NCI-H226 (cell line): ENCODE data around the gene PC.

Experiments used
- DNase-seq: peaks from one replicate; pipeline ENCODE4 v3.0.0-alpha.2; 2015

PC gene

DNA sequence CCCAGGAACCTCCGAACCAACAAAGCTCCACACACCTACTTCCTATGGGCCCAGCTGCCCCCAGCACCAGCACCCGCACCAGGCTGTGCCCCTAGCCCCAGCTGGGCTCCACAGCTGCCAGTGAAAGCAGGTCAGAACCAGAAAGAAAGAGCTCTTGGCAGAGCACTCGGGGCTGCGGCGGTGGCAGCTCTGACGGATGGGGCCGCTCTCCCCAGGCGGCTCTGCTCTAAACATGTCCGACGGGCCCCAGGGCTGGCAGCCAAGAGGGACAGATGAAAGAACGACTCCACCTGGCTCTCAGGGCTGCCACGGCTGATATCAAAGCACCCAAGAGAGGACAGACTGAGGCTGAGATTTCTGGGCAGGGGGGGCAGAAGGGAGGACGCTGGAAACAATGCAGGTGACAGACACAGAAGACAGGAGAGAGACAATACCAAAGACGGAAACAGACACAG, 75.6 kb downstream of the PC start:
- no peak for DNase-seq

DNA sequence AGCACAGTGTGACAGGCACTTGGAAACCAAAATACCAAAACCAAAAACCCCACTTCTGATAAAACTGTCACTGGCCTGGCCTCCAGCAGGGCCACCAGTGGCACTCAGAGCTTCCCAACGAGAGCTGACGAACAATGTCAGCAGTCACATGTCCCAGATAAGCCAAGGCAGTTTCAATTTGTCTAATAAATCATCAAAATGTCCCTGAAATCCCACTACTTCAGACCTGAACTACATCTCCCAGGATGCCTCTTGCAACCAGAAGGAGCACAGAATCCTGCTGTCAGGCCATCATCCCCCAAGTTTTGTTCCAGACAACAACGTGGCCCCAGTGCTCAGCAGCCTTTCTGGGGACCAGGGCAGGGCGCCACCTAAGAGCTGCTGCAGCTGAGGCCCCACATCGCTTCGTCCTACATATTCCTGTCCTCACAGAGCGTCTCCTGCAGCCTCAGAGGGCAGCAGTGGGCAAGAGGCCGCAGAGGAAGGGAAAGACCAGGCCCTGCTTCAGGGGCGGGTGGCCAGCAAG, 76.2 kb downstream of the PC start:
- DNase-seq = no peak

DNA sequence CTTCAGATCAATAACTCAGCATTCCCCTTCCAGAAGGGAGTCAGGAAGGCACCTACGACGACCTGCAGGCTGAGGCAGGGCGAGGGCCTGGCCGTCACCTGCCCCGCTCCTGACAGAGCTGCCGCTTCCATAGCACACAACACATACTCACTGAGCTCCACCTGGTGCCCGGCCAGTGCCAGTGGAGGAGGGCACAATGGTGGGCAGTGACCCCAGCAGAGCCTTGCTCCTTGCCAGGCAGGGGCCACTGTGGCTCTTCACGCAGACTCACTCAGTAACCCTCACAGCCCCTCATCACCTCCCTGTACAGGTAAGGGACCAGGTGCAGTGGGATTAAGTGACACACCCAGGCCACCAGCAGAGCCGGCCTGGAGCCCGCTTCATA, 76.7 kb downstream of the PC start:
- no peak for DNase-seq

DNA sequence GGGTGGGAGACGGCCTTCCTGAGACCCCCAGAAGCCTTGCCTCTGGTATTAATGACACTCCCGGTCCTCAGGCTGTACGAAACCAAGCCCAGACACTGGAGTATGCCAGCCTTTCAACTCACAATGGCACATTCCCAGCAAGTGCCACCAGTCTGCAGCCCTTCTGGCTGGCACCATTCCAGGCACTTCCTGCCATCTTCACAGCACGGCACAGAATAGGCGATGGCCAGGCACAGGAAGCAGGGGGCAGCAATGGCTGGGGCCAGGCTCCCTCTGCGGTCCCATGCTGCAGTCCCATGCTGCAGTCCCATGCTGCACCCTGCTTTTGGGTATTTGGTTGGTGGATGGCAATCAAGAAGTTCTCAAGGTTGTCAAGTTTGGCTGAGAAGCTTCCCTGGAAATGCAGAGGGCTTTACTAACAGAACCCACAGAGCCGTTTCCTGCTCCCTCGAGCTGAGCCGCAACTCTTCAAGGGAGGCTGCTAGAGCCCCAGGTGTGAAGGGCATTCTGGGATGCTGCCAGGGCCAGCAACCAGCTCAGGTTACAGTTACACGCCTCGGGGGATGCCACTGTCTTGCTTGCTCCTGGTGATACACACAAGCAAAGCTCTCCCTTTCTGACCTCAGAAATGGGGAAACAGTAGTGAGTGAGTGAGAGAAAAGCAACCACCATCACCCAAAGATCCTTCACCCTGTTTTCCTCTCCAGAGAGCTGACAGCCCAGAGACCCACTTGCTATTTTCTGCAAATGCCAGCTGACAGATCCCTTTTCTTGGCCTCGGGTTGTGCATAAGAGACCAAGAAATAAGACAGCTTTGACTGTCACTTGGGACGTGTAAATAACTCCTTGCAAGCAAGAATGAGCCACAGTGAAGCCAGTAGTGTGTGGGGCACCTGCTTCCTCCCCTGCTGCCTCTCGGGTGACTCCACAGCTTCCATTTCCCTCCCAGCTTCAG, 77.4 kb downstream of the PC start:
- no peak for DNase-seq

DNA sequence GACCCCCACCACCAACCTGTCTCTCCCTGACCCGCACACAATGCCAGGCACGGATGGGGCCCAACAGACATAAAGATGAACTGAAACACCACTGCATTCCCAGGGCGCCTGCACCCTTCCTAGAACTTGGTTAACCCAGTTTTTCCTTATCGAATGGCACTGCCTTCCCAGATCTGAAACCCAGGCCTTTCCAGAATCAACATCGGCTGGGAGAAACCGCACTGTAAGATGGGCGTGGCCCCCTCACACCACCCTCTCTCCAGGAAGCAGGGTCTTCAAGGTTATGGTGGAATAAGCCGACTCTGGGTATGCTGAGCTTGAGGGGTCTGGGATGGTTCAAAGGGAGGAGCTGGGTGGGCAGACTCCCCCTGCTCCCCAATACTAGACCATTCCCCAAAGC, 78.2 kb downstream of the PC start:
- DNase-seq = no peak

DNA sequence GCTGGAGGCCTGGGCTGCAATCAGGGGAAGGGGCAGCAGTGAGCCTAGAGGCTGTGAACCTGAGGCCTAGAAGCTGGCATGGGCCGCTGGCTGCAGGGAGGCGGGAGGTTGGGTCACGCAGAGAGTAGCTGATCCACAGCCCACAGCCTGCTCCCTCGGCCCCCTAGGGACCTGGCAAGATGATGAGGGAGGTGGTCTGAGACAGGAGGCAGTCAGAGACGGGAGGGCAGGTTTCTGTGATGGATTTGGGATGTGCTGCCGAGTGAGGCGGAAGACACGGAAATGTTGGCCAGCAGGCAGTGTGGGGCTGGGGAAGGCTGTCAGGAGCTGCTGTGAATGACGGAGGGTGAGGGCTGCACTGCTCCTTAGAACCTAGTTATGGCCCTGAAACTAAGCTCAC, 78.6 kb downstream of the PC start:
- no peak for DNase-seq

DNA sequence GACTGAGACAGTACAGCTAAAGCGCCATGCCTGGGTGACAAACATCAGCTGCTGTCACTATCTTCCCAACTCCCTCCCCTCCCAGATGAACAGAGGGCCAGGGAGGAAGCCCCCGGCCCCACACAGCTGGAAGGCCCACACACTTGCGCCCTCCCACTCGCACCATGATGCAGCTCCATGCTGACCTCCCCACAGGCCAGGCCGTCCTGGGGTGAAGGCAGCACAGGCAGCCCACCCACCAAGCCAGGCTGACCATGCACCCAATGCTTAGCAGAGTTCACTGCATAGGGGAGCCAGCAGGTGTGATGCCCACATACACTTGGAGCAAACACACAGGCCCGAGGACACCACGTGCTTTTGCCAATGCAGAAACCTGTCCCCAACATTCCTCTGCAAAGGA, 79.2 kb downstream of the PC start:
- no peak for DNase-seq

DNA sequence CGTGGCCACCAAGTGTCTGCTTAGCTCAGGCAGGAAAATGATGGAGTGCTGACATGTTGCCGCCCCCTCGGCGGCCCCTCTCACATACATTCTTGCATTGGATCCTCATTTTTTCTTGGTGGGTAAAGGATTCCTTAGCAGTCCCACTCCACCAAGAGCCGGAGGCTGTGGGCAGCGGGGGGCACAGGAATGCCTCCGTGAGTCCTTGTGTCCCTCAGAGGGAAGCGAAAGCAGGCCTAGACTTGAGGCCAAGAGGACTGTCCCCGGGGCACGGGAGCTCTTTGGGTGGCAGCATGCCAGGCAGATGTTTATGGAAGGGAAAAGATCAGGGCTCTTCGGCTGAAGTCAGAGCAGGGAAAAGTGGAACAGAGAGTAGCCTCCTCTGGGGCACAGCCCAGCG, 79.7 kb downstream of the PC start:
- DNase-seq = no peak

DNA sequence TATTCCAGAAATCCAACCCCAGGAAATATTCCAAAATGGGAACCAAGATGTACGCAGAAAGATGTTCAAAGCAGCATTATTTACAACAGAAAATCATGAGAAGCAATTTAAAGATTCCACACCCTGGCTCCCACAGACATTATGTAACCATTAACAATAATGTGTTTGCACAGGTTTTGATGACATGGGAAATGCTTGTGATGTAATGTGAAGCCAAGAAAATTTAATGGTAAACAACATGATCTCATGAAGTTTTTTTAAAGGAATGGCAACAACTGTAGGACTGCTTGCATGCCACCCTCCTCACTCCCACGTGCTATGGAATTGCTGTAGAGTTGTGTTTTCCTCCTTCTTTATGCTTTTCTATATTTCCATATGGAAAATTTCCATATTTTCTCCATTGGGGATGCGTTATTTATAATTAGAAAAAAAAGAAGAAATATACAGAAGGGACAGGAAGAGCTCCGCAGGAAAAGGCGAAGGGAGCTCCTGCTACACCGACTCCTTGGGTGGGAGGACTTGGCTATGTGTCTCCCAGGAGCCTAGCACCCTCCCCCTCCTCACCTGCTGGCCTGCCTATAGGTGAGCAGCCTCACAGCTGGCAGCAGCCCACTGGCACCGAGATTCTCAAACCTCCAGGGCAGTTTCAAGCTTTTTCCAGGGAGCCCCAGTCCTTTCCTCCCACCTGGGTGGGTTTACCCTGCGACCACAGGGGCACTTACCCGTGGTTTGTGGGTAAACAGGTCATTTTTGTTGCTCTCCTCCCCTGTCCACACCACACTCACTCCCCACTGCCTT, 80.4 kb downstream of the PC start:
- DNase-seq = no peak

DNA sequence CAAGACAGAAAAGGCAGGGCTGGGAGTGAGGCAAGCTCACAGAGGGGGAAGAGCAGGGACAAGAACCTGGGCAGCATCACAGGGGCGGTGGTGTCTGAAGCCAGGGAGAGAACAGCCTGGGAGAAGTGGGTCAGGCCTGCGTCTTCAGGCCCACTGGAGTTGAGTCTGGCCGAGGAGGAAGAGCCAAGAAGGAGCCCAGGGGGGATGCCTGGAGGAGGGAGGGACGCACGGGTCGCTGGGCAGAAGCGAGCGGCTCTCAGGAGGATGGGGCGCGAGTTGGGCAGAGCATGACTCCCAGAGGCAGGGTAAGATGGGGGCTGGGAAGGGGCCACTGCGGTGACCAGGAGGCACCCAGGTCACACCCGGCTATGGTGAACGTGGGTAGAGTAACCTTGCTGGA, 82.8 kb downstream of the PC start:
- no peak for DNase-seq

DNA sequence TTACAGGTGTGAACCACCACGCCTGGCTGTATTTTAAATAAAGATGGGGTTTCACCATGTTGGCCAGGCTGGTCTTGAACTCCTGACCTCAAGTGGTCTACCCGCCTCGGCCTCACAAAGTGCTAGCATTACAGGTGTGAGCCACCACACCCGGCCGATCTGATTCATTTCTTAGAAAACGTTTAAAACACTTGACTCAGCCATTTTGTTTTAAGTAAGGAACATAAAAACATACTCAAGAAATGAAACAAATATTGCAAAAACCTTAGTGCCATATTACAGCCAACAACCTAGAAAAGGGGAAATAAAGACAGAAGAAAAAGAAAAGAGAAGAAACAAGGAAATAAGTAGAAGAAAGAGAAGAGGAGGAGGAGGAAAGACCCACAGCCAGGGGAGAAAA, 84.0 kb downstream of the PC start:
- DNase-seq = no peak

DNA sequence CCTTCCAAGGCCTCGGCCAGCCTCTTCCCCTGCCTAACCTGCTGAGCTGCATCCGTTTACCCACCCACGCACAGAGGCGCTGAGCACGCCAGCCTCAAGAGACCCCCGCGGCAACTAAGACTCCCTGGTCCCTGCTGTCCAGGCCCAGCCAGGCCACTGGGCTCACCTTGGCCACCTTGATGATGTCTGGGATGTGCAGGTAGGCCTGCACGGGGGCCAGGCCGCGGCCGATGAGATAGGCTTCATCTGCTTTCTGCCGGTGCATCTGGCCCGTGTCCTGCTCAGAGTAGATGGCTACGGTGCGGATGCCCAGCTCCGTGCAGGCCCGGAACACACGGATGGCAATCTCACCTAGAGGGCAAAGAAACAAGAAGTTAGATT, 86.7 kb downstream of the PC start:
- no peak for DNase-seq

DNA sequence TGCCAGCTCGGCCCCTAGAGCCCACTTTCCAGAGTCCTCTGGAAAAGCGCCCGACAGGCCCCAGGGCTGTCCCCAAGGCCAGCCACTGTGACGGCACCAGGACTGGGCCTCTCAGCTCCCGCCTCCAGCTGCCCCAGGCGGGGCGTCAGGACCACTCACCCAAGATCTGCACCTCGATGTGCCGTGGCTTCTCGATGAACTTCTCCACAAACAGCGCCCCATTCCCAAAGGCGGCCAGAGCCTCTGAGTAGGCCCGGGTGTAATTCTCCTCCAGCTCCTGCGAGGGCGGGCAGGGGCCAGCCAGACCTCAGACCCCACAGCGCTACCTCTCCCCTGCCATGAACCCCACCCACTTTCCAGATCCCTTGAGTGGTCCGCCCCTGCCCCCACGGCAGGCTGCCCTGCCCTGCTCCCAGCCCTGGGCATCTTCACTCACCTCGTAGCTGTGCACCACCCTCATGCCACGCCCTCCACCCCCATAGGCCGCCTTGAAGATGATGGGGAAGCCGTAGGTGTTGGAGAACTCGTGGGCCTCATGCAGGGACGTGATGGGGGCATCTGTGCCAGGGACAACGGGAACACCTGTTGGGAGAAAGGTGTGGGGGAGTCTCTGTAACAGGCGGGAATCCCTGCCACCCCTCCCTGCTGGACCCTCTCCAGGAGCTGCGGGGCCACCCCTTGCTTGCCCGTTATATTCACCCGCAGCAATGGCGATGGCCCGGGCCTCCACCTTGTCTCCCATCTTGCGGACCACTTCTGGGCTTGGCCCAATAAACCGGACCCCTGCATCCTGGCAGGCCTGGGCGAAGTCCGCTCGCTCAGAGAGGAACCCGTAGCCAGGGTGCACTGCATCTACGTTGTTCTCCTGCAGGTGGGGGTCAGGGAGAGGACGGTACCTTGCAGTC, 87.3 kb downstream of the PC start:
- DNase-seq = no peak

DNA sequence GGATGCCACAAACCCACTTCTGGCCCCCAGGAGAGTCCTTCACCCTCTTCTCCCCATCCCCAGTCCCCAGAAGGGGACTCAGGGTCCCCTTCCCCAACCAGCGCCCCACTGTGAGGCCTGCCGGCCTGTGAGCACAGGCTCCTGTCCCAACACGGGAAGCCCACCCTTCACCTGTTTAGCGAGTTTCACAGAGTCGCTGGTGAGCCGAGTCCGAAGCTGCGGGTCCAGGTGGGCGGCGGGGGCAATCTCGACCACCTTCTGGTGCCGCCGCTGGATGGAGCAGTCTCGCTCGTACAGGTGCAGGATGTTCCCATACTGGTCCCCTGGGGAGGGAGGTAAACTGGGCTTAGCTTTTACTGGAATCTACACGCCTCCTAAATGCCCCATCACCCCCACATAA, 88.1 kb downstream of the PC start:
- DNase-seq = no peak

DNA sequence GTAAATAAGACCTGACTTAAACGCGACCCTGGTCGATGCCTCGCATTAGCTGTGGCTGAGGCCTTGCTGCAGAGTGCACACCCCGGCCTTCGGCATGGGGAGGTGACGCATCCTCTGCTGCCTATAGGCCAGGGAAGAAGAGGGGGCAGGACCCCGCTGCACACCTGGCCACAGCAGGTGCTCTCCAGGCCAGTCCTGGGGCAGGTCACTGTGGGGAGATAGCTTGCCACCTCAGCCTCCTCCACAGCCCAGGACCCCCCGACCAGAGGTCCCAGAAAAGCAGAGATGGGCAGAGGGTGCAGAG, 88.7 kb downstream of the PC start:
- DNase-seq = no peak

DNA sequence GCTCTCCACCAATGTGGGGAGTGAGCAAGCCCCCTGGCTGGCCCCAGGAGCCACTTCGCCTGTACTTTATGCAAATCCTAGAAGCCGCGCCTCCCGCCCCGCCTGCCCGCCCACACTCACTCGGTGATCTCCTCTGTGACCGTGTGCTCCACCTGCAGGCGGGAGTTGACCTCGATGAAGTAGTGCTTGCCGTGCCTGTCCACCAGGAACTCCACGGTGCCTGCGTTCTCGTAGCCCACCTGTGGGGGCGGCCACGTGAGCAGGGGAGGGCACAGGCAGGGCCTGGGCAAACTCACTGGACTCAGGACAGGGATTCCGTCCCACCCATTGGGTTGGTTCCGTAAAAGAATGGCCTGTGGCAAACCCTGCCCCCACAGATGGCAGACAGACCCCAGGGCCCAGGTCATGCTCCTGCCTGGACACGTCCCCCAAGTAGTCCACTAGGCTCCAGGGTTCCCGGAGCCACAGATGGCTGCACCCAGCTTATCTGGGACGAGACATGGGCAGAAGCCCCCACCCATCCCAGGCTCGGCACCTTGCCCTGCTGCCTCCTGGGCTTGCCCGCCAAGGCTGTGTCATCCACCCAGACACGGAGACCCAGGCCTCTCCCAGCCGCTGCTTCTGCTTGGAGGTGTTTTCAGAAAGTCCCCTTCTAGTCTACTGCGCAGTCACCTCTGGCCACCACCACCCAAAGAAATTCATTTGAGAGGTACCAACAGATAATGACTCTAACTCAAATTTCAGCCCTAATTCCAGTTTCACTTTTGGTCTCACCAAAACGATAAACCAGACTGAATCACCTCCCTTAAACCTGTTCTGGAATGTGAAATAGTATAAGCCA, 89.2 kb downstream of the PC start:
- DNase-seq = peak; percentile 58

DNA sequence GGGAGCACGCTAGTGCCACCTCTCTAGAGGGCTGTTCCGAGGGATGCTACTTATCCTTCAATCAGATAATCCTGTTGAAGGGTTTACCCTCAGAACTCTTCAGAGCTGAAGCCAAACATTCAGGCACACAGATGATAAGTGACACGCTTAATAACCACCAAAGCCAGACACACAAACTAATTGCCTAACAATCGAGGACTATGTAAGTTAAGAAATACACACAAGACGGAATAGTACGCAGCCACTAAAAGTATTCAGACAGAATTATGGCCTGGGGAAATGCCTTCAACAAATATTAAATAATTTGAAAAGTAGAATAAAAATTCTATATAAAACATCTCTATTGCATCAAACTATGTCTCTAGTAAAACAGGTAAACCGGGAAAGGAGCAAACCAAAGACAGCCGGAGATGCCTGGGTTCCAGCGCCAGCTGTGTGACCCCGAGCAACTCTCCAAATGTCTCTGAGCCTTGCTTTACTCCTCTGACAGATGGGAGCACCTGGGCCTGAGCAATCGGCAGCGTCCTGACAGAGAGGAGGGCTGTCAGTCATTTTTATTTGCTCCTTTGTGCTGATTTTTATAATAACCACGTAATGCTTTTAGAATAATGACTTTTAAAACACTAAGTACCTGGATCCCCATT, 90.0 kb downstream of the PC start:
- DNase-seq = no peak

DNA sequence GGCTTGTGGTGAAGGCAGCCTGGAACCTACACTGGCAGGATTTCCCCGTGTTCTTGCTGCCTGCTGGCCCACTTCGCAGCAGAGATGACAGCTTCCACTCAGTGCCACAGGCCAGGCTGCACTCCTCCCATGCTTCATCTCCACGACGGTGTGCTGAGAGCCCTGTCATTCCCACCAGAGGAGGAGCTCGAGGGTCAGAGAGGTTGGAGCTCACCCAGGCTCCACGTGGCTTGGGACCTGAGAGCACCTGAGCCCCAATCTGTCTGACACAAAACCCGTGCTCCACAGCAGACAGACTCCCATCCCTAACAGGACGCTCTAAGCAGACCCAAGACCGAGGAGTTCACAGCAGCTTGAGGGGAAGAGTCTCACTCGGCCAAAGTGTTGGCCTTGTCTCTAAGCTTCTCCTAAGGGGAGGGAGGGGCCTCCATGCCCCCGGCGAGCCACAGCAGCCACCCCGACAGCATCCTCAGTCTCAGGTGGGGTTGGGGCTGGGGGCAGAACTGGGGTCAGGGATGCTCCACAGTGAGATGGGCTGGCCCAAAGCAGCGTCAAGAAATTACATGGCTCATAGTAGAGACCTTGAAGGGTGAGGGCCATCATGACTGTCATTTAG, 90.7 kb downstream of the PC start:
- no peak for DNase-seq

DNA sequence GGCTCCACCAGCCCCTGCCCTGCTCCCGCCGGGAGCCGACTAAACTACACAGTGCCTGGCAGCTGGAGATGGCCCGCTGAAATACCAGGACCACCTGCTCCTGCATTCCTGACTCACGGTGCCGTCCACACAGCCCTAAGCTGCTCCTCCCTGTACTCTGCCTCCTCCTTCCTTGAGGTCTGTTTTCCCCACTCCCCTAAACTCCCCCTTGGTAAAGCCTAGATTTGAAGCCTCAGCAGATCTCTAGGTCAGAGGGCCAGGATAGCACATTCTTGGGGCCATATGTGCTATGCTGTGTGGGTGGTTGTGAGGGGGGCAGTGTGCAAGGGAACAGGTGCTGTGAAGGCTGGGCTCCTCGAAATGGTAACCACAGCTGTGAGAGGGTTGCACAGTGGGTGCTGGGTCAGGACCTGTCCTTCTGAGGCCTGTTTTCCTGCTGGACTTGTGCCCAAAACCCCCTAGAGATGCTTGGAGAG, 91.6 kb downstream of the PC start:
- no peak for DNase-seq

DNA sequence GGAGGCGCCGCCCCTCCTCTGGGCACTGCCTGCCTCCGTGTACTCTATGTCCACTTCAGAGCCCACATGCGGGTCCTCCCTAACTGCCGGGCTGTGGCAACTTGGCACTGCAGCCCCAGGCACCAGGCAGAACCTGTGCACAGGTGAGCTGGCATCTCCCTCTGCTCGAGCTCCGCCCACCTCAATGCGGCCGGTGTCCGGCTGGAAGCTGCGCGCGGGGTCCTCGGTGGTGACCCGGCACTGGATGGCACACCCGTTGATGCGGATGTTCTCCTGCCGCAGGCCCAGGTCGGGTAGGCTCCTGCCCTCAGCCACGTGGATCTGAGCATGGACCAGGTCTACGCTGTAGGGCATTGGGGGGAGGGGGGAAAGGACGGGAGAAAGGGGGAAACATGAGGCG, 92.2 kb downstream of the PC start:
- no peak for DNase-seq
